ENCODE measurements around the gene PSMB11.

PSMB11 gene

DNA sequence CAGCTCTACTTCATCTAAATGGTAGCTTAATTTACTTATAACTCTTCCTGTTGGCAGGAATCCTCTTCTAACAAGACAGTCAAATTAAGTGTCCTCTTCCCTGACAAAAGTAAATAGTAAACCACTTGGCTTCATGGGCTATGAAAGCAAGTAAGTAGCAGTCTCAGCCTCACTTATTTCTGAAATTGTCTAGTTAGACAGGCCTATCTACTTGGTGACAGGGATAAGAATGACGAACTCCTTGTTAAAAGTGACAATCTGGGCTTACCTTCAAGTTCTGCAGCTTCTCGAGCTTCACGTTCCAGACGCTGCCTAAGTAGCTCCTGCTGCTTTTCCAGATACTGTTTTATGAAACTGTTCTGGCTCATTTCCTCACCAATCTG is 48.2 kb downstream of the PSMB11 start:
- Histone ChIP-seq H3K4me1 (ENCODE audit: control insufficient read depth in 1 of 2, insufficient read depth in 1 of 2, low read depth in 1 of 2, low read length in 1 of 2) (peaks cover 16 to 17% of the 10 kb centered on the region in 2 experiments), H3K9me3 (no peaks in the 10 kb centered on the region), H3K36me3 (peaks cover 78% of the 10 kb centered on the region), H3K27ac (no peak overlapping the region), H3K27me3 (no peaks in the 10 kb centered on the region), H3K4me3 (ENCODE audit: low read depth in 1 of 2, low read length in 1 of 2) (no peak overlapping the region)
- TF ChIP-seq, protein P1, sequence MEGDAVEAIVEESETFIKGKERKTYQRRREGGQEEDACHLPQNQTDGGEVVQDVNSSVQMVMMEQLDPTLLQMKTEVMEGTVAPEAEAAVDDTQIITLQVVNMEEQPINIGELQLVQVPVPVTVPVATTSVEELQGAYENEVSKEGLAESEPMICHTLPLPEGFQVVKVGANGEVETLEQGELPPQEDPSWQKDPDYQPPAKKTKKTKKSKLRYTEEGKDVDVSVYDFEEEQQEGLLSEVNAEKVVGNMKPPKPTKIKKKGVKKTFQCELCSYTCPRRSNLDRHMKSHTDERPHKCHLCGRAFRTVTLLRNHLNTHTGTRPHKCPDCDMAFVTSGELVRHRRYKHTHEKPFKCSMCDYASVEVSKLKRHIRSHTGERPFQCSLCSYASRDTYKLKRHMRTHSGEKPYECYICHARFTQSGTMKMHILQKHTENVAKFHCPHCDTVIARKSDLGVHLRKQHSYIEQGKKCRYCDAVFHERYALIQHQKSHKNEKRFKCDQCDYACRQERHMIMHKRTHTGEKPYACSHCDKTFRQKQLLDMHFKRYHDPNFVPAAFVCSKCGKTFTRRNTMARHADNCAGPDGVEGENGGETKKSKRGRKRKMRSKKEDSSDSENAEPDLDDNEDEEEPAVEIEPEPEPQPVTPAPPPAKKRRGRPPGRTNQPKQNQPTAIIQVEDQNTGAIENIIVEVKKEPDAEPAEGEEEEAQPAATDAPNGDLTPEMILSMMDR (IDR thresholded peaks at IDR 0.05): no peak

DNA sequence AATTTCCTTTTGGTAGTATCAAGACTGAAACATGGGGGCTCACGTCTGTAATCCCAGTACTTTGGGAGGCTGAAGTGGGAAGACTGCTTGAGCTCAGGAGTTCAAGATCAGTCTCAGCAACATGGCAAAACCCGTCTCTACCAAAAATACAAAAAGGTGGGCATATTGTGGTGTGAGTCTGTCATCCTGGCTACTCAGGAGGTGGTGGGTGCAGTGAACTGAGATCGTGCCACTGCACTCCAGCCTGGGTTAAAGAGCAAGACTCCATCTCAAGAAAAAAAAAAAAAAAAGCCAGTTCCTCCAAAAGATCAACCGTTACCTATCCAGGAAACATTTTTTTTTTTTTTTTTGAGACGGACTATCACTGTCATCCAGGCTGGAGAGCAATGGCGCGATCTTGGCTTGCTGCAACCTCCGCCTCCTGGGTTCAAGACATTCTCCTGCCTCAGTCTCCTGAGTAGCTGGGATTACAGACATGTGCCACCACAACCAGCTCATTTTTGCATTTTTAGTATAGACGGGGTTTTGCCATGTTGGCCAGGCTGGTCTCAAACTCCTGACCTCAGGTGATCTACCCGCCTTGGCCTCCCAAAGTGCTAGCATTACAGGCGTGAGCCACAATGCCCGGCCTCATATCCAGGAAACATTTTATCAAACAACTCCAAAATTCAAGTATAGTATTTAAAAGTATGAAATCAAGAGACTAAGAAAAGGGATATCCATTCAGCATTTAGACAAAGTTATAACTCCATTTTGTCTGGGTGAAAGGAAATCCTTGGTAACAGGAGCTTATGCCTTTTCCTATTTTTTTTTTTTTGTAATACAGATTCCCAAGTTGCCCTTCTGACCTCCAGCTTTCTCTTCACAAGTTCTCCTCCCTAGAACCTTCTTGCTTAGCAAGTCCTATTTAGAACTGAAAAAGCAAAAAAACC is 49.5 kb downstream of the PSMB11 start:
- no peaks in the 10 kb centered on the region for H3K27me3 ChIP-seq
- TF ChIP-seq, protein P1 (IDR thresholded peaks at IDR 0.05): no peak
- H3K36me3 ChIP-seq: peaks cover 65% of the 10 kb centered on the region
- no peak overlapping the region for H3K4me3 ChIP-seq (ENCODE audit: low read depth in 1 of 2, low read length in 1 of 2)
- H3K4me1 ChIP-seq (ENCODE audit: control insufficient read depth in 1 of 2, insufficient read depth in 1 of 2, low read depth in 1 of 2, low read length in 1 of 2): peaks cover 25 to 26% of the 10 kb centered on the region in 2 experiments
- peak overlapping the region; percentile 21 for H3K27ac ChIP-seq
- H3K9me3 ChIP-seq: no peaks in the 10 kb centered on the region

DNA sequence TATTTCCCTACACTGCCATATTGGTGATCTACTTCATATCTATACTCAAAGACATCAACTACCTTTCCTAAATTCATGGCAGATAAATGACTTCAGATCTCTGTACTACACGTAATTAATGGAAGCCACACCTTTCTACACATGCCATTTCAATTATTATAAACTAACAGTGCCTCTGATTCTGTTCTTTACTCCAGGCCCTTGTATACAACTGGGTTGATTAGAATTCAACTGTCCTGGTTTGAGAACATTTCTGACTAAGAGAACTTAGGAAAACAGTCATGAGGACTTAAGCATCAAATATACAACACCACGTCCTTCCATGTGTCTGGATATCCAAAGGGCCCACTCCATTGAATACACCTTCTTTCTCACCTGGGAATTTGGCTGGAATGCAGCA is 51.1 kb downstream of the PSMB11 start:
- H3K27ac ChIP-seq: peak overlapping the region; percentile 89

DNA sequence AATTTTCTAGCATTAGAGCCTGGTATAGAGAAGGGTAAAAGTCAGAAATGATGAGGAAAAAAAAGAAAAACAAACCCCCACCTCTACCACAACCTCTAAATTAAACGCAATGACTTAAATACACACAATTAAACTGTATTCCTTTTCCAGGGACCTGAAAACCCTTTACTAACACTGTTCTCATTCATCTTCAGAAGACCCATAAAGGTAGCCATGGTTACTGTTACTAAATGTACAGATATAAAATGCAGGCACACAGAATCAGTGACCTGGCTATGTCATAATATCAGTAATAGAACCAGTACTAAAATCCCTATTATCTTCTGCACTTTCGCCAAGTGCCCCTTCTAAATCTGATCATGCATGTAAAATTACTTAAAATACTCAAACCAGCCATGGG is 51.5 kb downstream of the PSMB11 start:
- peaks cover 59% of the 10 kb centered on the region for H3K36me3 ChIP-seq

More for the DNA sequence above, 51.1 kb downstream of the PSMB11 start:
- no peak overlapping the region for H3K4me3 ChIP-seq (ENCODE audit: low read depth in 1 of 2, low read length in 1 of 2)
- peaks cover 57% of the 10 kb centered on the region for H3K36me3 ChIP-seq
- peaks cover 37 to 41% of the 10 kb centered on the region in 2 experiments for H3K4me1 ChIP-seq (ENCODE audit: control insufficient read depth in 1 of 2, insufficient read depth in 1 of 2, low read depth in 1 of 2, low read length in 1 of 2)
- no peaks in the 10 kb centered on the region for H3K27me3 ChIP-seq
- TF ChIP-seq, protein P1 (IDR thresholded peaks at IDR 0.05): no peak
- H3K9me3 ChIP-seq: no peaks in the 10 kb centered on the region

More for the DNA sequence above, 51.5 kb downstream of the PSMB11 start:
- Histone ChIP-seq H3K27ac (peak overlapping the region; percentile 89), H3K9me3 (no peaks in the 10 kb centered on the region), H3K4me3 (ENCODE audit: low read depth in 1 of 2, low read length in 1 of 2) (peak overlapping the region; percentile 92 to 98), H3K4me1 (ENCODE audit: control insufficient read depth in 1 of 2, insufficient read depth in 1 of 2, low read depth in 1 of 2, low read length in 1 of 2) (peaks cover 37 to 41% of the 10 kb centered on the region in 2 experiments), H3K27me3 (no peaks in the 10 kb centered on the region)
- TF ChIP-seq, protein P1 (IDR thresholded peaks at IDR 0.05): no peak

Data from neutrophil (primary cell).